Endothelial cell of hepatic sinusoid (primary cell): ENCODE measurements around the gene MBD3.

Source experiments
- in situ Hi-C: cut with HindIII; loops from 2 replicates; pipeline ENCODE4 v1.10.0; 2017; ENCODE audit warnings: low sequenced_read_pairs

MBD3 gene

GRCh38 chr19:1619703-1620102 is 27.0 kb upstream of the MBD3 start:
- in situ Hi-C loops: no loop called here

DNA sequence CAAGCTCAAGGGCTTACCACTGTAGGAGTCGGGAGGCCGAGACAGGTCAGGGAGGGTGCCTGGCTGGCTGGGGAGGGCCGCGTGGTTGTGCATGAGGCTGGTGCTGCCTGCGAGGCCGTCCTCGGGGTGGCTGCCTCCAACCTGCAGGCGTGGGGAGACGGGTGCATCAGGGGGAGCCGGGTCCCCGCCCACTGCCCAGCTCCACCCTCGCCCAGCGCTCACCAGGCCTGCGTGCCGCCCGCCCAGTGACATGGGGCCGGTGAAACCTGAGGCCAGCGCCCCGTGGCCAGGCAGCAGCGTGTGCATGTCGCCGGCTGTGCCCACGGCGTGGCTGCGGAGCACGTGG is 26.4 kb upstream of the MBD3 start:
- in situ Hi-C loops: no loop called here

GRCh38 chr19:1618157-1619093 is 25.8 kb upstream of the MBD3 start:
- in situ Hi-C loops: no loop called here

GRCh38 chr19:1616875-1617274 is 24.2 kb upstream of the MBD3 start:
- in situ Hi-C loops: no loop called here

DNA sequence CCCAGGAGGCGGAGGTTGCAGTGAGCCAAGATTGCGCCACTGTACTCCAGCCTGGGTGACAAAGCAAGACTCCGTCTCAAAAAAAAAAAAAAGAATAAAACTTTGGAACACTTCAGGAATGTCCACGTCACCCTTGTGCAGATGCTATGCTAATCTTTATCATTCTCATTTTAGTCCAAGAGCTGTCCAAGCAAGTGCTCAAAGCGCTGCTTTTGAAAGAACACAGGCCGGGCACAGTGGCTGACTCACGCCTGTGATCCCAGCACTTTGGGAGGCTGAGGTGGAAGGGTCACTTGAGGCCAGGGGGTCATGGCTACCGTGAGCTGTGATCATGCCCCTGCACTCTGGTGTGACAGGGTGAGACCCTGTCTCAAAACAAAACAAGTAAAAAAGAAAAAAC is 23.7 kb upstream of the MBD3 start:
- in situ Hi-C loops: no loop called here

- in situ Hi-C loops: no loop called here
Measured at GRCh38 chr19:1615156-1615765, 22.6 kb upstream of the MBD3 start.

GRCh38 chr19:1613808-1614570 is 21.3 kb upstream of the MBD3 start:
- in situ Hi-C loops: no loop called here

- in situ Hi-C loops: no loop called here
Measured at GRCh38 chr19:1613146-1613545, 20.5 kb upstream of the MBD3 start.

GRCh38 chr19:1612114-1613086 is 19.7 kb upstream of the MBD3 start:
- in situ Hi-C loops: no loop called here

- in situ Hi-C loops: no loop called here
Measured at GRCh38 chr19:1611353-1611752, 18.7 kb upstream of the MBD3 start.

DNA sequence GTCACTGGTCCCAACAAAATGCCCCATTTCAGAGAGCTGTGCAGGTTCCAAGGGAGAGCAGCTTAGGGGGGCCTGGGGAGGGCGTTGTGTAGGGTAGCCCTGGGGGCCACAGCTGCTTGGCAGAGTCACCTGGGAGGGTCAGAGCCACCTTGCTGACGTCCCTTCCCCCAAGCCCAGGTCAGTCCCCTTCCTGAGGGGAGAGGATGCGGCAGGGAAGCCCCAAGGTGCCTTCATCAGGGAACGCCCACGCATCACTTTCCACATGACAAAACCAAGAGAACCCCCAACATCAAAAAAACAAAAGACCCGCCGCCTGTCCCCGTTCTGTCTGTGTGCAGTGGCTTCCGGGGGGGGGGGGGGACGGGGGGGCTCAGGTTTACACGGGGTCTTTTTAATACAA is 17.9 kb upstream of the MBD3 start:
- in situ Hi-C loops: no loop called here

GRCh38 chr19:1609680-1610474 is 17.2 kb upstream of the MBD3 start:
- in situ Hi-C loops: no loop called here

GRCh38 chr19:1609103-1609396 is 16.4 kb upstream of the MBD3 start:
- in situ Hi-C loops: no loop called here

DNA sequence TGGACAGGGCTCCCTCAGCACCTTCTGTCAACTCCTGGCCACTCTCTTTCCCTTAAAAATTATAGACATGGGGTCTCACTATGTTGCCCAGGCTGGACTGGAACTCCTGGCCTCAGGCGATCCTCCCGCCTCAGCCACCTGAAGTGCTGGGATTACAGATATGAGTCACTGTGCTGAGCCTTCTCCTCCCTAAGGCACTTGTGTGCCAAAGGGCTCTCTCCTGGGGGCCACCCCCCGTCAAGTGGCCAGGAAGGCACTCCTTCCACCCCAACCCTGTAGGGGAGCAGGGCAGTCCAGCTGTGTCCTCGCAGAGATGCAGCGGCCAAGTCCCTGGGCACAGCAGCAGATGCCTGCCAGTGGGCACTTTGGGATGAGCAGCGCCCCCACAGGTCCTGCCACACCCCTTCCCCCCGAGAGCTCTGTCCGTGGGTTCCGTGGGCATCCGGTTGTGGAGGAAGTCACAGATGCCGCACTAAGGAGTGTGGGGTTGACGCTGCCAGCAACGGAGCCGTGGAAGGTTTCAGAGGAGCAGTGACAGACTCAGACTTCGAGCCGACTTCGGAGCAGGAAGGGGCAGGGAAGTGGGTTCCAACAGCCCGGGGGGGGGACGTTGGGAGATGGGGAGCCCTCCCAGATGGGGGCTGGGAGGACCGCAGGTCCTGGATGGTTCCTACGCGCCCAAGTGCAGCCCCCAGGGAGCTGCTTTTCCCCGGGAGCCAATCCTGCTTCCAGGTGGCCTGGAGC is 15.9 kb upstream of the MBD3 start:
- in situ Hi-C loops: no loop called here

GRCh38 chr19:1606138-1606651 is 13.5 kb upstream of the MBD3 start:
- in situ Hi-C loops: no loop called here

- in situ Hi-C loops: no loop called here
Measured at GRCh38 chr19:1605236-1606137, 12.8 kb upstream of the MBD3 start, which contains the start of gene UQCR11. Gene UQCR11 (minus strand): TSS chr19:1605462. CDS start chr19:1605409, 53 bp downstream.

- in situ Hi-C loops: no loop called here
Measured at GRCh38 chr19:1602091-1602707, 9.5 kb upstream of the MBD3 start.
